Central memory CD4-positive, alpha-beta T cell (primary cell): ENCODE results near the gene IRF8.
"Not testable (repeated sequence)": the region's sequence is repeated elsewhere in the genome, so short reads cannot be mapped to it uniquely, and the experiment has no call there.

Source experiments
- DNase-seq: peaks from one replicate; pipeline ENCODE4 v3.0.0; 2022

The IRF8 gene

DNA sequence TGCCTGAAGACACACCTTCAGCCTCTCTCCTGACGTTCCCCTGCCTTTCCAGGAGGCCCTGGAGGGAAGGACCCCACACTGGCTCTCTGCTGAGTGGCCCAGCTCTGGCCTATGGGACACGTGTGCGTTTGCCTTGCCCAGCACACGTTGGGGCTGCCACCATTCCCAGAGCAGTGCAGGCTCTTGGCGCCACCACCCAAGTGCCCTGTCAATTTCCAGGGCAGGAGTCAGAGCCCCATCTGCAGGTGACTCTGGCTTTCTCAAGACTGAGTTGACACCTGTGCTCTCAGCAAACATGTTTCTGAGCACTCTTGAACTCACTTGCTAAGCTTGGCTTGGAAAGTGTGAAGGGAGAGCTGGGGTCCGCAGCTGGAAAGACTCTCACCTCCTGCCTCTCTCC, 4.7 kb upstream of the IRF8 start:
- no peak for DNase-seq

DNA sequence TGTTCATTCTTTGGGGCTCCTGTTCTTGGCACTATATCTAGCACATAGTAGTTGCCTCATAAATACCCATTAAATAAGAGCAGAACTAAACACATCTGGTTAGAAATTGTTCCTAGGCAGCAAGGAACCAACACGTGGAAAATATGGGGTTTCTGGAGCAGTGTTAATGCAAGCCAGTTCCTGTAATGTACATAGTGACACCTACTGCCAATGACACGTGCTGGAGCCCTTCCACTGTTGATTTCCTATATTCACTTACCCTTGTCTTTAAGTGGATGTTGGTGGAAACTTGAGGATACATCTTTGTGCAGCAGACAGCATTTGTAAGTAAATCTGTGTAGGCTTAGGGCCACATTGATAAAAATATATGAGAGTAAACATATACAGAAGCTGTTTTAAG, 1.6 kb upstream of the IRF8 start:
- no peak for DNase-seq

DNA sequence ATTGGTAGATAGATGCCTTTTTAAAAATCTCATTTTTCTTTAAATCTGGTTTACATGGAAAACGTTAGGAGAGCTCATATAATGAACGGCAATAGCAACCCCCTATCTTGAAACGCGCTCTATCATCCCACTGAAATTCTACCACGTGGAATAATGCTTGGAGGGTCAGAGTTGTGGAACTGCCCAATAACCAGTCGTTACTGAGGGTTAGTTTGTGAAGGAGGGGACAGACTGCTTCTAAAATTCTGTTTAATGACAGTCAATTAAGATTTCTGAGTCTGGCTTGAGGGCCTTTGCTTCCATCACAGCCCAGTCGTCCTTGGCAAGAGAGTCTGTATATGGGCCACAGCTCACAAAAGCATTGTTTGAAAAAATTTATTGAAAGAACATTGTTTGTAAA, 482 bp downstream of the IRF8 start:
- DNase-seq: no peak

DNA sequence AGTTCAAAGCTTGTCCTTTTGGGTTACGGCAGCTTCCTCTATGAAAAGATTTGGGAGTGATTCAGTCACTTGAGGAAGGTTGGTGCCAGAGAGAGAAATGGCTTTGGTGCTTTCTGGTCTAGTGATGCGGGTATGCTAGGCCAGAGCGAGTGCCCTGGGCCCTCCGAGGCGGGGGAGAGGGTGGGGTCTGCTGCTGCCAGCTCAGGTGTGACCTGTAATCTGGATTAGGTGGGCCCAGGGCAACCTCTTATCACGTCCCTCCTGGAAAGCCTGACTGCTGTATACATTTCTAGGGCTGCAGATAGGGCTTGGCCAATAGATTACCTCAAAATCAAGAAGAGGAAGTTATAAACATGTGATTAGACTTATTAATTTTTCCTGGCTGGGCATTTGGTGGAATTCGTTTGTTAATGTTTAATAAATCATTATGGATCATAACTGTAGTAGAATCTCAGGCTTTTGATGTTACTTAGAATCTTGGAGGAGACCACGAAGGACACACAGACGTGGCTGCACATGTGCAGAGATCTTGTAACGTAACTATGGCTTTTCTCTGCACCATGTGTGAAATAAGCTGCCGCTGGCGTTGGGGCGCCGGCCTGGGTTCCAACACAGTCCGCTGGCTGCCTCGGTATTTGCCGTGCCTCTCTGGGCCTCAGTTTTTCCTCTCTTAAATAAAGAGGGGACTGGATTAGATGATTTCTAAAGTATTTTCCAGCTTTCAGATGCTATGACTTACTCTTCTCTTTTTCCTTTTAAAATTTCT, 1.2 kb downstream of the IRF8 start:
- no peak for DNase-seq

DNA sequence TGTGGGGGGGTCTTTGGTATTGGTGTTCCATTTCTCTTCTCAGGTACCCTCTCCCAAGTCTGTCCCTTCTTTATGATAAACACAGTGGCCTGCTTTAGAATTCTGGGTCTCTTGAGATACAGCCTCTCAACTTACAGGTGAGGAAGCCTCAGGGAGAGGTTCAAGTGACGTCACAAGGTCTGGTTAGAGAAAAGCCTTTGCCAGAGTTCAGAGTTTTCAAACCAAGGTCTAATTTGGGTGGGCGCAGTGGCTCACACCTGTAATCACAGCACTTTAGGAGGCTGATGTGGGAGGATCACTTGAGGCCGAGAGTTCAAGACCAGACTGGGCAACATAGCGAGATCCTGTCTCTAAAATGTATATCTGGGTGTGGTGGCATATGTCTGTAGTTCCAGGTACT, 2.1 kb downstream of the IRF8 start:
- DNase-seq: no peak

DNA sequence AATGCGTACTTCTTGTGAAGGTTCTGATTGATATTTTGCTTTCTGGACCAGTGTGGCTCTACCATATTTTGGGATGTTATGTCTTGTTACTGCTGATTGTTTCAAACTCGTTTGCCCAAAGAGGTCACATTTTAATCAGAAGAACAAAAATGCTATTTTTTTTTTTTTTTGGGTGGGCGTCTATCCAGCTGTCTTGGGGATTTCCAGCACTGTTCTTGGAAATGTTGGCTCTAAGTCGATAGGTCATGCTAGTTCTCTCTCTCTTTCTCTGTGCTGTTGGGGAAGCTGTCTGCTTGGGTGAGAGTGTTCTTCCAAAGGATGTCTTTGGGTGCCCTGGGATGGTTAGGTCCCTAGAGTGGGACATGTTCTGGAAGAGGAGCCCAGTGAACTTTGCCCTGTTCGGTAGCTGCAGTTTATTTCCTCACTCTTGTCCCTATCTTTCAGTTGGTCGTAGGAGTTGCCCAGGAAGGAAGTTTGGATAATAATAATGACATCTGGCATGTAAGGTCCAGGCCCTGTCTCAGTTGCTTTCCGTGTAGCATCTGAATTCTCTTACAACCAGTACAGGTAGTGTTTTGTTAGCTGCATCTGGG, 2.9 kb downstream of the IRF8 start:
- no peak for DNase-seq

DNA sequence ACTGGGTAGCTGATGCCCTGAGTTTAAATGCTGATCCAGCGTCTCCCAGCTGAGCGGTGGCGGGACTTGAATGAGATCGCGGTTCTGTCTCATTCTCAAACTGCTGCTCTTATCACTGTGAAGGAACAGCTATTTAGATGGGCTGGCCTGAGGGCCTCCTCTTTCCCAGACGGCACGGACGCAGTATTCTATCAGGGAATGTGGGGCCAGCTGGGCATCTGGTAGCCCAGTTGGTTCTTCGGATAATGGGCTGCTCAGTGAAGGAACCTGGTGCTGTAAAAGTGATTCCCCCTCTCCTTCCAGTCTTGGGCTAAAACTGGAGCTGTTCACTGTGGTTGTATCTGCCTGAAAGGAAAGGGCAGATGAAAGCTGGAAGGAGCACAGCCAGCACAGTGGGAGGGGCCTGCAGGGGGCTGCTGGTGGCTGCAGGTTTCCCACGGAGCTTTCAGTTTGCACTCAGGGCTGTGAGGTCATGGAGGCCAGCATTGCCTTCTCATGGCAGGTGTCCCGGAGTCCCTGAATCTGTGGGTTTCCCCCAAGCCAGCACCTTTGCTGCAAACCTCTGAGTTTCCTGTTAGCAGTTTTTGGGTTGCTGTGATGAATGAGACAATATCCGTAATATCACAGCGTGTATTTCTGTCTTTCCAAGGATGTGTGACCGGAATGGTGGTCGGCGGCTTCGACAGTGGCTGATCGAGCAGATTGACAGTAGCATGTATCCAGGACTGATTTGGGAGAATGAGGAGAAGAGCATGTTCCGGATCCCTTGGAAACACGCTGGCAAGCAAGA, 3.6 kb downstream of the IRF8 start:
- peak; percentile 54 for DNase-seq

DNA sequence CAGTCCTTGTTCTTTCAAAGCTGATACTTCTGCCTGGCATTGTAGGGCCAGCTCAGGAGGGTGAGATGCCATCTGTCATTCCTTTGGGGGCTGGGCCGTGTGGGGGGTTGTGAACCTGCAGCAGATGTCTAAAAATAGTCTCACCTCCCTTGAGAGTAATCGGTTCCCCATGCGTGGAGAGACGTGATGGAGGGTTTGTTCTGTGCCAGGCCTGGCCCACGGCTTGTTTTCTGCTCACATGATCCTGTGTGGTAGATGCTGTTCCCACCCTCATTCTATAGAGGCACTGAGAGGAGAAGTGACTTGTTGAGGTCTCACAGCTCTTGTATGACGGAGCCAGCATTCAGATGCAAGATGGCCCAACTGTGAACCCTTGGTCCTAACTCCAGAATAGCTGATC, 4.6 kb downstream of the IRF8 start:
- no peak for DNase-seq

DNA sequence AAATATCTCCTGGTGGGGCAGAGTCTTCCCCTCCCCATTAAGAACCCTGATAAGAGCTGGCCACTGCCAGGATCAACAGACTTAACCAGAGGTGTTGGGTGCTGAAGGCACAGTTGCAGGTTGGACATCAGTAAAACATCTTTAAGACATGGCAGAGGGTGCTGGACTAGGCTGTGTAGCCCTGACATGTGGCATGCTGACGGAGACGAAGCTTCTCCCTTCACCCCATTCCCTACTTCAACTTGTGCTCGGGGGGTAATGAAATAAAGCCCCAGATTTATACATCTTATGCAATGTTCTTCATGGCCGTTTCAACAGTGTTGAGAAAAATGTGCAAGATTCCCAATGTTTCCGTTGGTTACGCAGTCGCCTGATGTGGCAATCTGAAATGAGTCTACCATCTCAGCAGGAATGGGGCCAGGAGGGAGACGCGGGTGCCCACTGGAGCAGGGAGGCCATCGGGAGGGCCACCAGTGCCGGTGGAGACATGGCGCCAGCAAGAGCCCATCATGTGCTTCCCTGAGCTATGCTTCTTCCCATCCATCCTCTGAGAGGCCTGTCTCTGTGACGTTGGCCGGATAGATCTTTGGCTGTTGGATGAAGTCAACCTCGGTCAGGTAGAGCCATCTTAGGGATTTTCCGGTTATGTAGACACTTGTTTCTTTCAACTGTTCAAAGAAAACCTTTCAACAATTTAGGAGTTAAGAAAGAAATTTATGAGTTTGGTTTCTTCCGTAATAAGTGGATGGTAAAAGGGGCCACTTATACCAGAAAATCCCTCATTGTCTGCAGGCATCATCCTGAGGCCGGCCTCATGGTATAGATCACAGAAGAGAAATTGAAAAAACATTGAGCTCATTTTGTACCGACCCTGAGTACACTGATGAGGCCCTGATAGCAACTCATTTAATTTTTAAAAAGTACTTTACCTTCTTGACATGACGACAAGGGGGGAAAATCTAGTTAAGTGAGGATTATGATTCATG, 6.4 kb downstream of the IRF8 start:
- DNase-seq: no peak

DNA sequence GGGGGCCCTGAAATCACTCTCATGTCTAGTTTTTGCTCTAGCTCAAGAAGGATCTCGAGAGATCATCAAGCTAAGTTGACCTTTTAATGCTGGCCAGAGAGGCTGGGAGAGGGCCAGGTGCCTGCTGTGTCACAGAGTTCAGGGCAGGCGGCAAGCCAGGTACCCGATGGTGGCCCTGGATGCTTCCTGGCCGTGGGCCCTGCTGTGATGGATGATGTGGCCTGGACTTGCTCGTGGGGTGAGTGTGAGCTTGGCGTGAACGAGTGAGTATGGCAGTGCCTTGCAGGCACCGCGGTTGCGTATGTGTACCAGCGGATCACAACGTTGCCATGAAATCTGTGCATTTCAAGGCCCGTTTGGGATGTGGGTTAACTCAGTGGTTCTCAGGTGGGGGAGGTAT, 7.4 kb downstream of the IRF8 start:
- no peak for DNase-seq

DNA sequence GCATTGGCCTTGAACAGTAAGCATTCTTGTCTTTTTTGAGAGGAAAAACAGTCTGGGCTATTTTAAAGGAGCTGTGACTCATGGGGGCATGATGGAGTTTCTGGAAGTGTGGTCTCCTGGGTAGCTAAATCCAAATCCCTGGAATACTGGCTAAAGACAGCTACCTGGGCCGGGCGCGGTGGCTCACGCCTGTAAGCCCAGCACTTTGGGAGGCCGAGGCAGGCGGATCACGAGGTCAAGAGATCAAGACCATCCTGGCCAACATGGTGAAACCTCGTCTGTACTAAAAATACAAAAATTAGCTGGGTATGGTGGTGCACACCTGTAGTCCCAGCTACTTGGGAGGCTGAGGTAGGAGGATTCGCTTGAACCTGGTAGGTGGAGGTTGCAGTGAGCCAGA, 8.3 kb downstream of the IRF8 start:
- not testable (repeated sequence) for DNase-seq

DNA sequence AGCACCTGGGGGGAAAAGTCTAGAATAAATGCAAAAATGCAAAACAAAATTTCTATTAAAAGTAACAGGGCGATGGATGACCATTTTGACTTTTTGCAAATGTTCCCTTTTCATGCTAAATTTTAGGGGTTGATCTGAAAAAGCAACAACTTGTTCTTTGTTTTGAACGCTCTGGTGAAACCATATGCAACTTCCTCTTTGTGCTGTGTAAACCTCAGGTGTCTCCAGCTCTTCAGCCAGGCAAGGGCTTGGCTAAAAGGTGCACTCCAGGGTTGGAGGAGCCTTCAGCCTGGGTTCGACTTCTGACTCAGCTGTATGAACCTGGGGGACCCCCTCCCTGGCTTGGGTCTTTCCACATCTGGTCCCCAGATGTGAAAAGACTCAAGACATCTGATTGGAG, 9.5 kb downstream of the IRF8 start:
- DNase-seq: no peak

DNA sequence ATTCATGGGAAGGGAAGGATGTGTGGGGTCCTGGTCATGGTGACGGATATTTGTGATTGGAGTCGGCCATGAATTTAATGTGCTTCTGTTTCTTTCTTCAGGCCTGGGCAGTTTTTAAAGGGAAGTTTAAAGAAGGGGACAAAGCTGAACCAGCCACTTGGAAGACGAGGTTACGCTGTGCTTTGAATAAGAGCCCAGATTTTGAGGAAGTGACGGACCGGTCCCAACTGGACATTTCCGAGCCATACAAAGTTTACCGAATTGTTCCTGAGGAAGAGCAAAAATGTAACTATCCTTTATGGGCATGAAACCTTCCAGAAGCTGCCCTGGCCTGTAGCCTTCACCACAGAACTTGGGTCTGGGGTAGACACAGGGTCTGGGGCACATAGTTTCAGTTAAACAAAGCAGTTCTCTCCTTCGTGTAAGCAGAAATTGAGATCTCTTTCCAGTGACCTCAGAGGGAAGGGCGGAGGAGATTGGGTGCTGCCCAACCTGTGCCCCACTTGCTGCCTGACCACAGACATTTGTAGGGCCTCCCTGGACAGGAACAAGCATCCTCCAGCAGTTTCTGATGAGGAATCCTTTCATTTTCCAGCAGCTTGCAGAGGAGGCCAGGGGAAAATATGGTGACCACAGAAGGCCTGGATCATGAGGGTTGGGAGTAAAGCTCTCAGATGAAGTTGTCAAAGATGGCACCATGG, 10.1 kb downstream of the IRF8 start:
- no peak for DNase-seq

DNA sequence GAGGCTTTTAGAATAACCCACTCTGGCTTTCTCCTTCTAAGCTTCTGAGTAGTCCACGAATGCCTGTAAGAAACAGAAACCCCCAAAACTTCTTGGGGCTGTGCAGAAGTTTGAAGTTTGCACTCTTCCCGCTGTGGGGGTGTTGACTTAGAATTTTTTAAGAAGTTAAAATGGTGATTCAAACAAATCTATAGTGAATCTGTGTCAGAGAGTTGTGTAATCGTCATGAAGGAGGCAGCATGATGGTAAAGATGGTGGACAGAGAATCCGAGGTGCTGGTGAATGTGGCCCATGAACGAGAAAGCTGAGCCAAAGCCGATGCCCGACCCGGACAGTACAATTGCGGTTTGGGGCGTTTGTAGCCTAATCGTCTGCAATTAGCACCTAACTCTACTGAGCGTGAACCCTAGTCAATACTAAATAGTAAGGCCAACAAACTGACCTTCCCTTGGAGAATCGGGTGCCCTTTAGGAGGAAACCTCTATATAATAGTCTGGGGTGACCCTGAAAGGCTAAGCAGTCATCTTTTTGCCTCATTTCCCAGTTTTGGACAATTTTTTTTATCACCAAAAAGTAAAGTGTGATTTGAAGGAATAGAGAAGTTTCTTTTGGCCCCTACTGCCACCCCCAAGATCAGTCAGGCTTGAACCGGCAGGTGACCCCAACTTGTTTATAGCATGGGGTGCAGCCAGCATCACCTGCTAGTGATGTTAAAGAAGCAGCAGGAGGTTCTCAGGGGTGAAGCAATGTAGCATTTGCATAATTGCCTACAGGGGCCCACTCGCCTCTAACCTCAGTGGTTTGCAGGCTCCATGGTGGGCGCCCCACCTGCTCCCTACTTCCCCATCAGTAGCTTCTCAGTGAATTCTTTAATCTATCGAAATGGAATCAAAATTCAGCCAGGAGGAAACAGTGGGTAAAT, 11.2 kb downstream of the IRF8 start:
- no peak for DNase-seq

DNA sequence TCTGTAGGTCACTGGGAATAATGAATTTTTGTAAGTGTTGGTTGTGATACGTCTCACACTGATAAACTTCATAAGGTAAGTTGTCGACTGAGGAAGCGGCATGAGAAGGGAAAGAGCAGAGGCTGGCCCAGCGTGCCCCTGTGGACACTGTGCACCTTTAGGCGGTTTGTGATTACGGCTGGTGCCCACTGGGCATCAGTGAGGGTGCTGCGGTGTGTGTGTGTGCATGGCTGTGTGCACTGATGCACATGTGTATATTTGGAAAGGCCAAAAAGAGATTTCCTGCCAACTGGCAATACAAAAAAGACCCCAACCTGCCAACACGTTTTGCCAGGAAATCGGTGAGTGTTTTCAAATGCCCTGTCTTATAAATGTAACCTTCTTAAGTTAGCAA, 11.9 kb downstream of the IRF8 start:
- DNase-seq: no peak

DNA sequence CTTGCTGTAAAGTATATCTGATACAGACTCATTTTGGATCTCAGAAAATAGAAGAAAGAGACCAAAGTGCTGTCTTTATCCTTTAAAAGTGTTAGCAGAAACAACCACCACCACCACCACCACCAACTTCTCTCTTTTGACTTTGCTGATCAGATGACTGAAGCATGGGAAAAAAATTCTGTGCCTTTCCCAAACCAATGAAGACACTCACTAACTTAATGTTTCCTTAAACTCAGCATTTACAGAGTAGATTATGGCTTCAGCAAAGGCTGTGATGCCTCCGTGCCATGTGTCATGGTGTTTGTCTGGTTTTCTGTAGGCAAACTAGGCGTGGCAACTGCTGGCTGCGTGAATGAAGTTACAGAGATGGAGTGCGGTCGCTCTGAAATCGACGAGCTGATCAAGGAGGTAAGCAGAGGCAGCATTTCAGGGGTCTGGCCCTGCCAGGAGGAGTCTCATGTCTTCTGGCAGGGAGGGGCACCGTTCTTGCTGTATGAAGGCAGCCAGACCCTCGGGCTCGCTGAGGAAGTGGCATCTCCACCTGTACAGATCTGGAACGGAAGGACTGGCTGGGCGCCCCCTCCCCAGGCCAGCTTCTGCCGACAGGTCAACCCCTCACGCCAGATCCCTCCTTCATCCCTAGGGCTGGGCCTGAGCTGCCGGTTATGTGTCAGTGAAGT, 12.4 kb downstream of the IRF8 start:
- DNase-seq: no peak

DNA sequence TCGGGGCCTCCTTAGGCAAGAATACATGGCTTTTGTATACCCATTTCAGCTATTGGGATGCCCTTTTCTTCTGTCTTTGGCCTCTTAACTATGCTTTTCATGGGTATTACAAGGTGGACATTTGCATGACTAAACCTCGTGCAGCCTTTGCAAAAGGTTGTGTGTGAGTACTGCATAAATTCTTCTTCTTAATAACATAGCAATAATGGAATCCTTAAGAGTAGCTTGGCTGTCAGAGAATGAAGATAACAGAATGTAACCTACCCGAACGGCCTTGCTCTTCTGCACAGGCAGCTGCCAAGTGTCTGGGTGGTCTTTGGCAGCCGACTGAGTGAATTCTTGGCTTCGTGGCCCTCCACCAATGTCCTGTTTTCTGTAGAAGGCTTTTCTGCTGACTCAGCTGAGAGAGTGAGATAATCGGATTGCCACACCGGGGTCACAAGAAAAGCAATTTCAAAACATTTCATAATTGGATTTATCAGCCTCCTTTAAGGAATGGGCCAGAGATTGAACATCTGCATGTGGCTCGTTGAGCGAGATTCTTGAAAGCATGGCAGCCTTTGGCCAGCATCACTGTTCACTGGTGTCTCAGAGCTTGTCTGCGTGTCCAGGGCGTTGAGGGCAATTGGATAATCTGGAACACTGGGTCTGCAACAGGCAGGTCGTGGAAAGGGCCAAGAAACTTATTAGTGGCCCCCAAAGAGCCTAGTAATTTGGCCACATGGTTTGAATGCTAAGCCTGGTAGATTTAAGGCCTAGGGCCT, 13.4 kb downstream of the IRF8 start:
- DNase-seq: no peak

DNA sequence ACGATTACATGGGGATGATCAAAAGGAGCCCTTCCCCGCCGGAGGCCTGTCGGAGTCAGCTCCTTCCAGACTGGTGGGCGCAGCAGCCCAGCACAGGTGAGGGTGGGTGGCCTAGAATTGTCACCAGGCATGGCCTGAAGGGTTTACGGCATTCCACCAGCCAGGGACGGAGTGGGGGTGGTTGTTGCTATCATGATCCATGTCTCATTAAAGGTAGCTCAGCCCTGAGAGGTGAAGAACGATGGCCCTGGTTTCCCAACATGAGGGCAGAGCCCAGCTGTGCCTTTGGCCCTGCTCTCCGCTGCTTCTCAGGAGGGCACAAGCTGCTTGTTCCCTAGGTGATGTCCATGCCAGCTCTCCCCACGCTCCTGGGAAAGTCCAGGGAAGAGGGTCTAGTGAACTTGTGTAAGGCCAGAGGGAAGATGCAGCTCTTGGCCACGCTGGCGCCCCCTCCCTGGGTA, 14.2 kb downstream of the IRF8 start:
- no peak for DNase-seq

DNA sequence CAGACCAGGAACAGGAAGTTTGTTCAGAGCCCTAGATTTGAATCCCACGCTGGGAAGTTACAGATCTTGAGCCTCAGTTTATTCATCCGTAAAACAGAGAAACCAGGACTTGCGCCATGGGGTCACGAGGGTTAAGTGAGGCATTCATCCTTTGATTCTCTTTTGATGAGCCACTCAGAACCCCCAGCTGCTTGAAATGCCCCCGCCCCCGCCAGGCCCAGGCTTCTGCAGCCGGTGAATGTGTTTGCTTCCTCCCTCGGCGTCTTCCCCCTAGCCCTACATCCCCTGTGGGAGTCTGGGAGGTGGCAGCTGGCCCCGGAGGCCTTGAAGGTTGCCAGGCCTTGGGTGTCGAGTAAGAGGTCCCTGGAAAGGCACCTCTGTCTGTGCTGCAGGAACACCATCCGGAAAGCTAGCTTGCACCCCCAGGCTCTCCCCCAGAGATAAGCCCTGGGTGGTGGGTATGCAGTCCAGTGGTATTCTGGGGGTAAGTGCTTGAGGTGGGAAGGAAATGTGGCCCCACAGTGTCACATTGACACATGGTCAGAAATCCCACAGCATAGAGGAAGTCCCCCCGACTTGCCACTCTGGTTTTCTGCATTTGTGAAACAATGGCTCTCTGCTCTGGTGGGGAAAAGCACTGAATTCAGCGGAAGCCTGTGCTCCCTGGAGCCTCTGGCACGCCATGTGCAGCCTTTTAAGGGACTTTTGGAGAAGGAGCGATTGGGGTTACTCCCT, 14.9 kb downstream of the IRF8 start:
- no peak for DNase-seq
